ENCODE data around the gene NAT14. TPM values are rescaled to one million over a fixed set of nuclear protein-coding genes. Genes with fewer than 3 reads are reported as not detected.

NAT14 gene
- total RNA-seq, 1 donor from 2014 or later: 14.7 TPM

- intact Hi-C loops (cut with DNase I): loop anchor here (5.0 kb wide), 1 partner anchor 361 kb away; no protein-coding TSS in a partner anchor
- H3K4me3 ChIP-seq: peak overlapping the region; percentile 59
- DNase-seq (peak; percentile 97), ATAC-seq (peak; percentile 97)
- no peaks in the 10 kb centered on the region for H3K36me3 ChIP-seq
- H3K9me3 ChIP-seq: no peaks in the 10 kb centered on the region
- H3K27me3 ChIP-seq: no peaks in the 10 kb centered on the region
- peak overlapping the region; percentile 65 for H3K27ac ChIP-seq
- no peaks in the 10 kb centered on the region for H3K4me1 ChIP-seq
- TF ChIP-seq, protein P1, sequence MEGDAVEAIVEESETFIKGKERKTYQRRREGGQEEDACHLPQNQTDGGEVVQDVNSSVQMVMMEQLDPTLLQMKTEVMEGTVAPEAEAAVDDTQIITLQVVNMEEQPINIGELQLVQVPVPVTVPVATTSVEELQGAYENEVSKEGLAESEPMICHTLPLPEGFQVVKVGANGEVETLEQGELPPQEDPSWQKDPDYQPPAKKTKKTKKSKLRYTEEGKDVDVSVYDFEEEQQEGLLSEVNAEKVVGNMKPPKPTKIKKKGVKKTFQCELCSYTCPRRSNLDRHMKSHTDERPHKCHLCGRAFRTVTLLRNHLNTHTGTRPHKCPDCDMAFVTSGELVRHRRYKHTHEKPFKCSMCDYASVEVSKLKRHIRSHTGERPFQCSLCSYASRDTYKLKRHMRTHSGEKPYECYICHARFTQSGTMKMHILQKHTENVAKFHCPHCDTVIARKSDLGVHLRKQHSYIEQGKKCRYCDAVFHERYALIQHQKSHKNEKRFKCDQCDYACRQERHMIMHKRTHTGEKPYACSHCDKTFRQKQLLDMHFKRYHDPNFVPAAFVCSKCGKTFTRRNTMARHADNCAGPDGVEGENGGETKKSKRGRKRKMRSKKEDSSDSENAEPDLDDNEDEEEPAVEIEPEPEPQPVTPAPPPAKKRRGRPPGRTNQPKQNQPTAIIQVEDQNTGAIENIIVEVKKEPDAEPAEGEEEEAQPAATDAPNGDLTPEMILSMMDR (IDR thresholded peaks at IDR 0.05): peak; percentile 100
Observed at GRCh38 chr19:55503502-55504251, 18.7 kb downstream of the NAT14 start.

- H3K4me1 ChIP-seq: no peaks in the 10 kb centered on the region
- H3K36me3 ChIP-seq: no peaks in the 10 kb centered on the region
- ATAC-seq: no peak
- H3K27ac ChIP-seq: peak overlapping the region; percentile 65
- no peaks in the 10 kb centered on the region for H3K9me3 ChIP-seq
- no peaks in the 10 kb centered on the region for H3K27me3 ChIP-seq
- peak overlapping the region; percentile 59 for H3K4me3 ChIP-seq
- TF ChIP-seq, protein P1 (IDR thresholded peaks at IDR 0.05): no peak
- intact Hi-C loops (cut with DNase I): loop anchor here (5.0 kb wide), 1 partner anchor 362 kb away; no protein-coding TSS in a partner anchor
- DNase-seq: no peak
Observed at GRCh38 chr19:55504252-55504603, 19.2 kb downstream of the NAT14 start.

DNA sequence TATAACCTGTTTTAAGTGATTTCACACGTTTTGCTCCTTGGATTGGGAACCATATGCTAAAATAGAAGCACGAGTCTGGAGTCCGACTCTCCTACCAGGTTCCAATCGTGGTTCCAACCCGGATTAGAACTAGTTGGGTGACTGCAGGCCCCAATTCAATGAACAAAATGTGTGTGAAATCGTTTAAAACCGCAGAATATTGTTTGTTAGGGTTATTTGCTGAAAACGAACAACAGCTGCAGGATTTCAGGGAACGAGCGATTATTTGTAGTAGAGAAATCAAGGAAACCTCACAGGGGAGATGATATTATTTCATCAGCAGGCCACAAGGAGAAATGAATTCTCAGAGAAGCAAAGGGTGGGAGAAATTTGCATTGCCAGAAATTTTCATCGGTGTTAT is 20.0 kb downstream of the NAT14 start:
- no peak for DNase-seq
- intact Hi-C loops (cut with DNase I): loop anchor here (5.0 kb wide), 1 partner anchor 363 kb away; no protein-coding TSS in a partner anchor
- no peak for ATAC-seq

DNA sequence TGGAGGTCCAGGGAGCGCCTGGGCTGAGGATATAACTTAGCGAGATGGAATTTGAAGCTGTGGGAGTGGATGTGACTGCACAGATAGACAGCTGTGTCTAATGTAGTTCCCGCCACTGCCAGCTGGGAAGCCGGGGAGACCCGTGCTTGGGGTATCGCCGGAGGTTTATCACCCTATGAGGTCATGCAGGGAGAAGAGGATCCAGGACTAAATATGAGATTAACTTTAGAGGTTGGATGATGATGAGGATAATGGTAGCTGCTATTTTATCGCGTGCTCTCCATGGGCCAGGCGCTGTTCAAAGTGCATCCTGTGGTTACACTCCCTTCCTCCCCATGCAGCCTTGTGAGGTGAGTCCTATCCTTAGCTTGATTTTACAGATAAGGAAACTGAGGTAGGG is 23.1 kb downstream of the NAT14 start:
- Histone ChIP-seq H3K27ac (no peak overlapping the region), H3K9me3 (no peaks in the 10 kb centered on the region), H3K4me1 (no peaks in the 10 kb centered on the region), H3K27me3 (peaks cover 7% of the 10 kb centered on the region), H3K36me3 (no peaks in the 10 kb centered on the region), H3K4me3 (no peak overlapping the region)
- TF ChIP-seq, protein P1 (IDR thresholded peaks at IDR 0.05): no peak
- intact Hi-C loops (cut with DNase I): no loop called here
- no peak for ATAC-seq
- DNase-seq: no peak

More for the DNA sequence above, 20.0 kb downstream of the NAT14 start:
- no peaks in the 10 kb centered on the region for H3K4me1 ChIP-seq
- H3K27ac ChIP-seq: no peak overlapping the region
- TF ChIP-seq, protein P1 (IDR thresholded peaks at IDR 0.05): no peak
- no peaks in the 10 kb centered on the region for H3K9me3 ChIP-seq
- no peaks in the 10 kb centered on the region for H3K36me3 ChIP-seq
- H3K4me3 ChIP-seq: no peak overlapping the region
- no peaks in the 10 kb centered on the region for H3K27me3 ChIP-seq

GRCh38 chr19:55516878-55517620 is 32.1 kb downstream of the NAT14 start:
- TF ChIP-seq, protein P1 (IDR thresholded peaks at IDR 0.05): peak; percentile 73
- H3K4me1 ChIP-seq: no peaks in the 10 kb centered on the region
- H3K4me3 ChIP-seq: peak overlapping the region; percentile 59
- H3K27me3 ChIP-seq: peaks cover 4% of the 10 kb centered on the region
- DNase-seq (peak; percentile 95), ATAC-seq (peak; percentile 100)
- intact Hi-C loops (cut with DNase I): no loop called here
- no peaks in the 10 kb centered on the region for H3K36me3 ChIP-seq
- no peaks in the 10 kb centered on the region for H3K9me3 ChIP-seq
- peak overlapping the region; percentile 92 for H3K27ac ChIP-seq

Measured in upper lobe of right lung (tissue), 1 donor.